B cell (primary cell): ENCODE data around the gene NAT14. TPM values are rescaled to one million over a fixed set of nuclear protein-coding genes. Genes with fewer than 3 reads are reported as not detected.

Experiments used
- ATAC-seq: fragments of 200-7000 bp; cut with Tn5 transposase; one replicate; pipeline ENCODE4 v1.10.0; 2021; ENCODE audit warnings: low read depth, mild to moderate bottlenecking, moderate number of reproducible peaks, moderate library complexity
- CTCF ChIA-PET: fragments of 350-600 bp; sonication (Branson Sonifier 250); formaldehyde crosslinking; loops from one replicate; lab custom pipeline; 2021; ENCODE audit warnings: antibody characterized with exemption, inconsistent platforms; lab: Charles Lee
- POLR2A ChIA-PET: fragments of 350-600 bp; sonication (Branson Sonifier 250); formaldehyde crosslinking; loops from one replicate; lab custom pipeline; 2021; ENCODE audit warnings: antibody characterized with exemption; lab: Charles Lee
- DNase-seq: peaks from one replicate; pipeline ENCODE4 v3.0.0; 2013
- H2AFZ ChIP-seq: 2 replicates; pipeline ENCODE4 v1.6.1; 2012; ENCODE audit warnings: mild to moderate bottlenecking, low read depth, low read length; ENCODE audit not compliant: insufficient read depth, poor library complexity, severe bottlenecking
- H3K27ac ChIP-seq, 2 donors: 1 replicate in 1 of 2; 2 replicates in 1 of 2; pipeline ENCODE4 v1.5.1; 2012 to 2013; ENCODE audit warnings: low read length in 2 of 2, mild to moderate bottlenecking in 2 of 2, moderate library complexity in 1 of 2
- H3K27me3 ChIP-seq, 4 experiments: fragments of 200-600 bp in 1 of 4; sonication (generic) in 1 of 4; replicated peaks in 1 of 4; 1 replicate in 2 of 4; 2 replicates in 2 of 4; pipeline versions ENCODE4 v1.6.1 to v1.7.0; 2013 to 2016; ENCODE audit warnings: low read length in 3 of 4, mild to moderate bottlenecking in 2 of 4, mixed read lengths in 1 of 4, moderate library complexity in 1 of 4; ENCODE audit not compliant: insufficient read depth in 4 of 4, control insufficient read depth in 3 of 4; ENCODE audit errors: control extremely low read depth in 1 of 4
- H3K36me3 ChIP-seq, 2 experiments: replicated peaks in 1 of 2; 1 replicate in 1 of 2; 2 replicates in 1 of 2; pipeline versions ENCODE4 v1.6.1 to v1.7.1; 2013; ENCODE audit warnings: low read length in 1 of 2; ENCODE audit not compliant: insufficient read depth in 2 of 2, control insufficient read depth in 1 of 2; ENCODE audit errors: control extremely low read depth in 1 of 2, extremely low read depth in 1 of 2
- H3K4me1 ChIP-seq, 2 donors: fragments of 200-600 bp in 1 of 2; sonication (generic) in 1 of 2; 1 replicate in 1 of 2; 2 replicates in 1 of 2; pipeline versions ENCODE4 v1.5.1 to v1.6.1; 2013 to 2017; ENCODE audit warnings: low read length in 2 of 2; ENCODE audit not compliant: control insufficient read depth in 2 of 2, insufficient read depth in 2 of 2
- H3K4me2 ChIP-seq: replicated peaks from 2 replicates; pipeline ENCODE3; 2012; ENCODE audit warnings: mild to moderate bottlenecking, low read depth, low read length; ENCODE audit not compliant: poor library complexity, severe bottlenecking
- H3K4me3 ChIP-seq, 5 experiments: fragments of 200-600 bp in 1 of 5; sonication (generic) in 1 of 5; 1 replicate in 3 of 5; 2 replicates in 2 of 5; pipeline versions ENCODE4 v1.5.1 to v1.7.0; 2011 to 2016; ENCODE audit warnings: low read length in 4 of 5, mild to moderate bottlenecking in 4 of 5, low read depth in 2 of 5, control low read depth in 1 of 5, moderate library complexity in 1 of 5; ENCODE audit not compliant: insufficient read depth in 1 of 5; ENCODE audit errors: control extremely low read depth in 1 of 5, extremely low read depth in 1 of 5
- H3K79me2 ChIP-seq: fragments of 200-600 bp; sonication (generic); one replicate; pipeline ENCODE4 v1.6.0; 2016; ENCODE audit warnings: low read length; ENCODE audit not compliant: control insufficient read depth, insufficient read depth
- H3K9ac ChIP-seq: fragments of 200-600 bp; sonication (generic); 2 replicates; pipeline ENCODE4 v1.6.1; 2017; ENCODE audit warnings: mild to moderate bottlenecking, low read length, moderate library complexity
- H3K9me3 ChIP-seq, 3 donors: one replicate each; pipeline versions ENCODE4 v1.6.1 to v1.7.1; 2013; ENCODE audit warnings: low read length in 2 of 3; ENCODE audit not compliant: control insufficient read depth in 2 of 3, insufficient read depth in 1 of 3; ENCODE audit errors: control extremely low read depth in 1 of 3
- H4K20me1 ChIP-seq: 2 replicates; pipeline ENCODE4 v1.6.0; 2012; ENCODE audit warnings: mild to moderate bottlenecking, low read length; ENCODE audit not compliant: insufficient read depth, control insufficient read depth, poor library complexity, severe bottlenecking
- H3K27ac Mint-ChIP-seq: one replicate; pipeline ENCODE4 v1.8.0; 2021; ENCODE audit warnings: mixed read lengths
- H3K27me3 Mint-ChIP-seq: one replicate; pipeline ENCODE4 v1.8.0; 2021; ENCODE audit warnings: mixed read lengths
- H3K4me1 Mint-ChIP-seq: one replicate; pipeline ENCODE4 v1.8.0; 2021; ENCODE audit warnings: mixed read lengths
- H3K4me3 Mint-ChIP-seq: one replicate; pipeline ENCODE4 v1.8.0; 2021; ENCODE audit warnings: mixed read lengths
- H3K9me3 Mint-ChIP-seq: one replicate; pipeline ENCODE4 v1.8.0; 2022; ENCODE audit warnings: mixed read lengths; ENCODE audit not compliant: insufficient read depth
- EZH2 ChIP-seq: IDR thresholded peaks from 2 replicates; pipeline ENCODE4 v1.6.1; 2012; ENCODE audit warnings: borderline replicate concordance, low read depth, mild to moderate bottlenecking, moderate library complexity, low read length; ENCODE audit not compliant: insufficient read depth, poor library complexity, severe bottlenecking
- WGBS: methylation state at CpG from one replicate; pipeline ENCODE4 v1.1.5; 2013; ENCODE audit warnings: missing lambda C conversion rate; ENCODE audit not compliant: insufficient coverage; 5-methylcytosine and 5-hydroxymethylcytosine counted together
- intact Hi-C: fragments of 100-400 bp; cut with micrococcal nuclease; formaldehyde crosslinking; loops from one replicate; pipeline ENCODE4 v1.10.0; 2022
- polyA plus RNA-seq: library from polyadenylated mRNA; depleted of rRNA; stranded (reverse); fragments of >200 nt; gene quantifications from 2 replicates; pipeline ENCODE4 v1.2.3, GENCODE V29; 2012
- total RNA-seq, 2 donors: library from RNA; stranded (reverse); fragments of 120-200 nt in 1 of 2; gene quantifications; 1 replicate in 1 of 2; 2 replicates in 1 of 2; pipeline versions ENCODE4 v1.2.3 to v1.2.4, GENCODE V29; 2013 to 2022
- TF ChIP-seq, protein P1 (sequence below): fragments of 200-600 bp; IDR thresholded peaks from one replicate; pipeline ENCODE4 v1.8.0; 2022; ENCODE audit warnings: antibody characterized with exemption, mild to moderate bottlenecking

NAT14 gene
- total and polyA plus RNA-seq, 2 donors (not counting 1 experiment from before 2014, with no cell fraction given): 10.7 to 15.1 TPM

DNA sequence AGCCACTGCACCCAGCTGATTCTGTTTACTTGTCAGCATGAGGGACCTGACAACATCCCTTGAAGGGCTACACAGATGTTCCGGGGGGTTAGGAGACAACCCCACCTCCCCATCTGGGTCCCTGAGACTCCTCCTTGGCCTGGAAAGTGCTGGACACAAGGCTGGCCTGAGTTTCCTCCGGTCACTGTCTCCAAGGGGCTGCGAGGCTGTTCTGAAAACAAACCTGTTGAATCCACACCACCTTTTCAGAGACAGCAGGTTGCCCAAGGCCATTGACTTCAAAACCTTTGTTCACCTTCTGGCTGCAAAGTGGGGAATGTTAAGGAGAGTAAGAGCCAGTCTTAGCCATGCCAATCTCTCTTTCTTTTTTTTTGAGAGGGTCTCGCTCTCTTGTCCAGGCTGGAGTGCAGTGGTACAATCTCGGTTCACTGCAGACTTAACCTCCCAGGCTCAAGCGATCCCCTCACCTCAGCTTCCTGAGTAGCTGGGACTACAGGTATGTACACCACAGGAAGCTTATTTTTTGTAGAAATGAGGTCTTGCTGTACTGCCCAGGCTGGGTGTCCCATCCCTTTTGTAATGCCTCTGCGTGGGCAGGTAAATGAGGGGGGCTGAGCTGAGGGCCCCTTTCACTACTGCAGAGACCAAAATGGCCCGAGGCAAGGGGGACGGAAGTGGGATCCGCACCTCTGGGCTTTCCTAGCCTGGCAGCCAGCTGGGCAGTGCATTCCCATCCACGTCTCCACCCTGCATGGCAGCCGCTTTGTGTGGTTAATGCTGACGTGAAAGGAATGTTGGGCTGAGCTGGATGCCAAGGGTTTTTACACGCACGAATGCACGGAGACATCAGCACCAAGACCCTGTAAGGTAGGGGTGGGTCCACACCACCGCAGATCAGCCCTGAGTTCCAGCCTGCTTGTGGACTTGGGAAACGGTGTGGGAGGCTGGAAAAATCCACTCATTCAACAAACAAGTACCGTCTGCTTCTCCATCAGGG, 10.4 kb upstream of the NAT14 start:
- 95% methylated on average over 10 of the region's 19 CpGs for WGBS
- H3K27ac ChIP-seq: no peak overlapping the region
- H2AFZ ChIP-seq: no peak overlapping the region
- H3K36me3 ChIP-seq: no peaks in the 10 kb centered on the region
- ChIA-PET CTCF (interaction anchor here (1.0 to 5.1 kb wide), 3 partner anchors 13 to 178 kb away, joined by 3 to 45 read pairs (median 11); partner anchors contain the start of gene ISOC2), POLR2A (interaction anchor here (0.5 to 0.6 kb wide), 3 partner anchors 30 to 126 kb away, joined by 3 to 5 read pairs (median 4); no protein-coding TSS in a partner anchor)
- DNase-seq: no peak
- H3K4me1 ChIP-seq: peaks cover 15 to 21% of the 10 kb centered on the region in 2 donors
- H3K79me2 ChIP-seq: peaks cover 22% of the 10 kb centered on the region
- H3K9me3 Mint-ChIP-seq: no peaks in the 10 kb centered on the region
- no peaks in the 10 kb centered on the region for H3K27me3 Mint-ChIP-seq
- H3K4me3 ChIP-seq: no peak overlapping the region
- peak overlapping the region; percentile 53 for H3K4me3 Mint-ChIP-seq
- intact Hi-C loops: no loop called here
- TF ChIP-seq EZH2: no peak
- TF ChIP-seq, protein P1, sequence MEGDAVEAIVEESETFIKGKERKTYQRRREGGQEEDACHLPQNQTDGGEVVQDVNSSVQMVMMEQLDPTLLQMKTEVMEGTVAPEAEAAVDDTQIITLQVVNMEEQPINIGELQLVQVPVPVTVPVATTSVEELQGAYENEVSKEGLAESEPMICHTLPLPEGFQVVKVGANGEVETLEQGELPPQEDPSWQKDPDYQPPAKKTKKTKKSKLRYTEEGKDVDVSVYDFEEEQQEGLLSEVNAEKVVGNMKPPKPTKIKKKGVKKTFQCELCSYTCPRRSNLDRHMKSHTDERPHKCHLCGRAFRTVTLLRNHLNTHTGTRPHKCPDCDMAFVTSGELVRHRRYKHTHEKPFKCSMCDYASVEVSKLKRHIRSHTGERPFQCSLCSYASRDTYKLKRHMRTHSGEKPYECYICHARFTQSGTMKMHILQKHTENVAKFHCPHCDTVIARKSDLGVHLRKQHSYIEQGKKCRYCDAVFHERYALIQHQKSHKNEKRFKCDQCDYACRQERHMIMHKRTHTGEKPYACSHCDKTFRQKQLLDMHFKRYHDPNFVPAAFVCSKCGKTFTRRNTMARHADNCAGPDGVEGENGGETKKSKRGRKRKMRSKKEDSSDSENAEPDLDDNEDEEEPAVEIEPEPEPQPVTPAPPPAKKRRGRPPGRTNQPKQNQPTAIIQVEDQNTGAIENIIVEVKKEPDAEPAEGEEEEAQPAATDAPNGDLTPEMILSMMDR: no peak
- peaks cover 28% of the 10 kb centered on the region for H3K4me1 Mint-ChIP-seq
- no peak overlapping the region for H3K9ac ChIP-seq
- H3K9me3 ChIP-seq: no peaks in the 10 kb centered on the region
- H4K20me1 ChIP-seq: peaks cover 16% of the 10 kb centered on the region
- no peak for ATAC-seq
- H3K27me3 ChIP-seq: no peaks in the 10 kb centered on the region
- H3K27ac Mint-ChIP-seq: no peak overlapping the region
- no peak overlapping the region for H3K4me2 ChIP-seq
